Astrocyte of the spinal cord (primary cell): ENCODE data around the gene LGALS1.
A peak's percentile ranks its signal among the peaks of the same experiment; 100 is the strongest.

Experiments
- DNase-seq: peaks from one replicate; pipeline ENCODE4 v3.0.0; 2011; ENCODE audit warnings: low read depth, low spot score
- H3K4me3 ChIP-seq: 2 replicates; pipeline ENCODE4 v1.5.1; 2011; ENCODE audit warnings: low read depth, mild to moderate bottlenecking, low read length, moderate library complexity
- CTCF ChIP-seq: IDR thresholded peaks from 2 replicates; pipeline ENCODE4 v1.5.1; 2012; ENCODE audit warnings: low read depth, mild to moderate bottlenecking, low read length, inconsistent platforms
- in situ Hi-C: cut with HindIII; loops from 2 replicates; pipeline ENCODE4 v1.10.0; 2017; ENCODE audit warnings: low sequenced_read_pairs

The LGALS1 gene

GRCh38 chr22:37679670-37680069, 4.2 kb downstream of the LGALS1 start:
- no peak for TF ChIP-seq CTCF
- H3K4me3 ChIP-seq: no peak overlapping the region
- in situ Hi-C loops: no loop called here
- no peak for DNase-seq

GRCh38 chr22:37680191-37680851, 4.9 kb downstream of the LGALS1 start:
- no peak for DNase-seq
- in situ Hi-C loops: no loop called here
- H3K4me3 ChIP-seq: no peak overlapping the region
- no peak for TF ChIP-seq CTCF

- H3K4me3 ChIP-seq: no peak overlapping the region
- peak; percentile 40 for DNase-seq
- in situ Hi-C loops: no loop called here
- no peak for TF ChIP-seq CTCF
Observed at GRCh38 chr22:37681001-37681424, 5.6 kb downstream of the LGALS1 start.

GRCh38 chr22:37681556-37682049, 6.2 kb downstream of the LGALS1 start:
- peak; percentile 74 for DNase-seq
- H3K4me3 ChIP-seq: no peak overlapping the region
- in situ Hi-C loops: no loop called here
- peak; percentile 94 for TF ChIP-seq CTCF

- no peak overlapping the region for H3K4me3 ChIP-seq
- DNase-seq: no peak
- no peak for TF ChIP-seq CTCF
- in situ Hi-C loops: no loop called here
Observed at GRCh38 chr22:37684803-37685615, 9.6 kb downstream of the LGALS1 start.

GRCh38 chr22:37686002-37686982, 10.9 kb downstream of the LGALS1 start, which contains the start of gene NOL12:
NOL12 (plus strand) TSS chr22:37686343; CDS start chr22:37686393, 50 bp downstream.
- peak within 1 kb of the TSS; percentile 83 for H3K4me3 ChIP-seq
- in situ Hi-C loops: no loop called here
- TF ChIP-seq CTCF: no peak
- DNase-seq: peak; percentile 90
